Measurements from ENCODE around the gene SND1.

DNA sequence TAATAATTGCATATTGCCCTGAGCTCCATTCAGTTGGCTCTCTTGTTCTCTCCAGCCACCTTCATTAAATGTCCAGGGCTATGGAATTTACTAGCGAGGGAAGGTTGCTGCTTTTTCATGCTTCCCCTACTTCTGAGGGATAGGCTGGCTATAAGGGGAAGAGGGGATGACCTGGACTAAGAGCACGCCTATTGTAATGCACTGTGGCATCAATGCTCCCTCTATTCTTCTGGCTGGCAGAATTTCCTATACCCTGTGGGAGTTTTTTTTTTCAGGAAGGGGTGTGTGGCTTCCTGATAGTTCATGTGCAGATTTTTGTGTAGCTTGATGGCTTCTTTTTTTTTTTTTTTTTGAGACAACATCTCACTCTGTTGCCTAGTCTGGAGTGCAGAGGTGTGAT is 155.8 kb downstream of the SND1 start:
- TF ChIP-seq POLR2A (IDR thresholded peaks at IDR 0.05) (no peak), POLR2AphosphoS5 (IDR thresholded peaks at IDR 0.05) (no peak)
- TF ChIP-seq, protein P1, sequence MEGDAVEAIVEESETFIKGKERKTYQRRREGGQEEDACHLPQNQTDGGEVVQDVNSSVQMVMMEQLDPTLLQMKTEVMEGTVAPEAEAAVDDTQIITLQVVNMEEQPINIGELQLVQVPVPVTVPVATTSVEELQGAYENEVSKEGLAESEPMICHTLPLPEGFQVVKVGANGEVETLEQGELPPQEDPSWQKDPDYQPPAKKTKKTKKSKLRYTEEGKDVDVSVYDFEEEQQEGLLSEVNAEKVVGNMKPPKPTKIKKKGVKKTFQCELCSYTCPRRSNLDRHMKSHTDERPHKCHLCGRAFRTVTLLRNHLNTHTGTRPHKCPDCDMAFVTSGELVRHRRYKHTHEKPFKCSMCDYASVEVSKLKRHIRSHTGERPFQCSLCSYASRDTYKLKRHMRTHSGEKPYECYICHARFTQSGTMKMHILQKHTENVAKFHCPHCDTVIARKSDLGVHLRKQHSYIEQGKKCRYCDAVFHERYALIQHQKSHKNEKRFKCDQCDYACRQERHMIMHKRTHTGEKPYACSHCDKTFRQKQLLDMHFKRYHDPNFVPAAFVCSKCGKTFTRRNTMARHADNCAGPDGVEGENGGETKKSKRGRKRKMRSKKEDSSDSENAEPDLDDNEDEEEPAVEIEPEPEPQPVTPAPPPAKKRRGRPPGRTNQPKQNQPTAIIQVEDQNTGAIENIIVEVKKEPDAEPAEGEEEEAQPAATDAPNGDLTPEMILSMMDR (IDR thresholded peaks at IDR 0.05) = no peak

All from breast epithelium (tissue), 3 donors.